ENCODE data around the gene SLC35B2.

The SLC35B2 gene

GRCh38 chr6:44285552-44286284 is 28.4 kb upstream of the SLC35B2 start:
- H3K9ac ChIP-seq (ENCODE audit: low read length), result no peak overlapping the region
- no peaks in the 10 kb centered on the region for H3K79me2 ChIP-seq (ENCODE audit: low read length)
- H3K27me3 ChIP-seq (replicated peaks; ENCODE audit: insufficient read depth, low read length), result peaks cover 88% of the 10 kb centered on the region
- H3K4me3 ChIP-seq (ENCODE audit: low read length), result no peak overlapping the region
- no peaks in the 10 kb centered on the region for H3K36me3 ChIP-seq (replicated peaks; ENCODE audit: insufficient read depth, low read length)
- H3K9me2 ChIP-seq (replicated peaks; ENCODE audit: insufficient read depth, low read length), result no peaks in the 10 kb centered on the region
- no peak overlapping the region for H2AFZ ChIP-seq (ENCODE audit: low read length)
- H3K4me2 ChIP-seq (ENCODE audit: low read depth, low read length), result no peak overlapping the region
- H3K4me1 ChIP-seq (ENCODE audit: low read length), result no peaks in the 10 kb centered on the region
- H4K20me1 ChIP-seq (ENCODE audit: insufficient read depth, low read length), result no peaks in the 10 kb centered on the region
- H3K9me3 ChIP-seq (replicated peaks; ENCODE audit: insufficient read depth, low read length), result no peaks in the 10 kb centered on the region
- TF ChIP-seq EZH2phosphoT487 (IDR thresholded peaks at IDR 0.05; ENCODE audit: low read length) (no peak), EZH2 (optimal IDR thresholded peaks at IDR 0.05; ENCODE audit: low read depth, low read length) (no peak), CTCF (IDR thresholded peaks at IDR 0.05; ENCODE audit: low read length) (no peak)
- DNase-seq, result no peak
- no peaks in the 10 kb centered on the region for H3F3A ChIP-seq (ENCODE audit: insufficient read depth, low read length)
- no peak overlapping the region for H3K27ac ChIP-seq (ENCODE audit: low read length)

- Histone ChIP-seq H3K9me2 (replicated peaks; ENCODE audit: insufficient read depth, low read length) (no peaks in the 10 kb centered on the region), H3K9ac (ENCODE audit: low read length) (no peak overlapping the region), H3K4me1 (ENCODE audit: low read length) (no peaks in the 10 kb centered on the region), H2AFZ (ENCODE audit: low read length) (no peak overlapping the region), H3K27me3 (replicated peaks; ENCODE audit: insufficient read depth, low read length) (peaks cover 84% of the 10 kb centered on the region), H3K27ac (ENCODE audit: low read length) (no peak overlapping the region), H3K79me2 (ENCODE audit: low read length) (no peaks in the 10 kb centered on the region), H3K4me2 (ENCODE audit: low read depth, low read length) (no peak overlapping the region), H3K4me3 (ENCODE audit: low read length) (no peak overlapping the region), H4K20me1 (ENCODE audit: insufficient read depth, low read length) (no peaks in the 10 kb centered on the region), H3K36me3 (replicated peaks; ENCODE audit: insufficient read depth, low read length) (no peaks in the 10 kb centered on the region), H3K9me3 (replicated peaks; ENCODE audit: insufficient read depth, low read length) (no peaks in the 10 kb centered on the region), H3F3A (ENCODE audit: insufficient read depth, low read length) (no peaks in the 10 kb centered on the region)
- DNase-seq, result no peak
- no peak for TF ChIP-seq EZH2 (optimal IDR thresholded peaks at IDR 0.05; ENCODE audit: low read depth, low read length)
- no peak for TF ChIP-seq CTCF (IDR thresholded peaks at IDR 0.05; ENCODE audit: low read length)
- TF ChIP-seq EZH2phosphoT487 (IDR thresholded peaks at IDR 0.05; ENCODE audit: low read length), result no peak
These were observed 27.5 kb upstream of the SLC35B2 start for GRCh38 chr6:44284867-44285266.

GRCh38 chr6:44284121-44284520 is 26.8 kb upstream of the SLC35B2 start:
- no peak for DNase-seq
- Histone ChIP-seq H2AFZ (ENCODE audit: low read length) (no peak overlapping the region), H3K36me3 (replicated peaks; ENCODE audit: insufficient read depth, low read length) (no peaks in the 10 kb centered on the region), H3K9me3 (replicated peaks; ENCODE audit: insufficient read depth, low read length) (no peaks in the 10 kb centered on the region), H3K4me1 (ENCODE audit: low read length) (no peaks in the 10 kb centered on the region), H3K79me2 (ENCODE audit: low read length) (no peaks in the 10 kb centered on the region), H3F3A (ENCODE audit: insufficient read depth, low read length) (no peaks in the 10 kb centered on the region), H3K27ac (ENCODE audit: low read length) (no peak overlapping the region), H3K9me2 (replicated peaks; ENCODE audit: insufficient read depth, low read length) (no peaks in the 10 kb centered on the region), H3K9ac (ENCODE audit: low read length) (no peak overlapping the region), H3K4me3 (ENCODE audit: low read length) (no peak overlapping the region), H4K20me1 (ENCODE audit: insufficient read depth, low read length) (no peaks in the 10 kb centered on the region), H3K4me2 (ENCODE audit: low read depth, low read length) (no peak overlapping the region), H3K27me3 (replicated peaks; ENCODE audit: insufficient read depth, low read length) (peaks cover 77% of the 10 kb centered on the region)
- TF ChIP-seq EZH2 (optimal IDR thresholded peaks at IDR 0.05; ENCODE audit: low read depth, low read length) (no peak), CTCF (IDR thresholded peaks at IDR 0.05; ENCODE audit: low read length) (no peak), EZH2phosphoT487 (IDR thresholded peaks at IDR 0.05; ENCODE audit: low read length) (no peak)
